Peyer's patch (tissue), 4 donors: ENCODE data around the gene NCOA5.

ENCODE experiments used
- CTCF ChIP-seq, 6 experiments: fragments of 450-650 bp in 4 of 6; fragments of 200-600 bp in 2 of 6; sonication (generic) in 1 of 6; IDR thresholded peaks; one replicate each; pipeline ENCODE4 v1.5.1; 2017 to 2019; ENCODE audit warnings: antibody characterized with exemption in 6 of 6, mild to moderate bottlenecking in 3 of 6, moderate library complexity in 1 of 6
- POLR2A ChIP-seq, 2 donors: fragments of 450-650 bp; IDR thresholded peaks; one replicate each; pipeline ENCODE4 v1.5.1; 2017; ENCODE audit warnings: antibody characterized with exemption in 2 of 2, mild to moderate bottlenecking in 2 of 2, moderate library complexity in 2 of 2

- no peak for TF ChIP-seq CTCF (IDR thresholded peaks at IDR 0.05)
- no peak for TF ChIP-seq POLR2A (IDR thresholded peaks at IDR 0.05)
Measured at GRCh38 chr20:46020555-46020954, 69.2 kb downstream of the NCOA5 start.
